RWPE1 (cell line): ENCODE measurements around the gene ERGIC1.
"Not testable (repeated sequence)": the region's sequence is repeated elsewhere in the genome, so short reads cannot be mapped to it uniquely, and the experiment has no call there.

Experiments
- CTCF ChIA-PET: fragments of 350-600 bp; sonication (Branson Sonifier 250); formaldehyde crosslinking; extraction: SDS; loops from one replicate; lab custom pipeline; 2021; lab: Yijun Ruan, JAX
- POLR2A ChIA-PET: fragments of 400-600 bp; formaldehyde crosslinking; extraction: SDS; loops from one replicate; lab custom pipeline; 2020; ENCODE audit warnings: antibody characterized with exemption; ENCODE audit not compliant: low non-redundant PET; lab: Yijun Ruan, JAX
- DNase-seq: peaks from one replicate; pipeline ENCODE4 v3.0.0; 2012; ENCODE audit warnings: low spot score
- H3K27ac ChIP-seq: fragments of 450-650 bp; 2 replicates; pipeline ENCODE4 v1.5.1; 2017
- CTCF ChIP-seq: fragments of 450-650 bp; conservative IDR thresholded peaks from 2 replicates; pipeline ENCODE4 v1.5.1; 2017; ENCODE audit warnings: low read depth, mild to moderate bottlenecking

Gene ERGIC1

DNA sequence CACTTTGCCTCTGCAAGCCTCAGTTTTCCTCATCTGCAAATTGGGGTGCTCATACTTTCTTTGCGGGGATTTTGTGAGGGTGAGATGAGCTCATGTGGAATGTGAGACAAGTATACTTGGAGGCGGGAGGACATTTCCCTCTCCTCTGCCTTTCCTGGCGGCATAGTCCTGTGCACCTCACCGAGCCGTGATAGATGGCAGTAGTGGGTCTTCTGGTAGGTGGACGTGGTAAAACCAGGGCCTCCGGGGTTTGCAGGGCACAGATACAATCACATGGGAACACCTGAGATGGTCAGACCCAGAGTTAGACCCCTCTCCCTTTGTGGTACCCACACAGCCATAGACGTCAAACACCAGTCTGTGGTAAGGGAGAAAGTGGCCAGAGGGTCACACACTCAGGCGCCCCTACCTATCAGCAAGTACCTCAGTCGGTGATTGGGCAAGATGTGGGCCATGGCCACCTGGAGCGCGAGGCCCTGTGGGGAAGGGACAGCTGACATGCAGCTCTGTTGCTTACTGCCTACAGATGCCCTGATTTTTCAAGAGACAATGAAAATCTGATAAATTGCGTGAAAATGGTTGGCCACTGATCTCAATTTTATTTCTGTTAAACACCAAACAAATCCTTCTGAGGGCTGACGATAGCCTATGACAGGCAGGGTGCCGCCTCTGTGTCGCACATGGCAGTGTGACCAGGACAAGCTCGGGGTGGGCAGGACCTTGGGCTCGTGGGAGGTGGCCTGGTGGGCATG, 9.9 kb downstream of the ERGIC1 start:
- DNase-seq, result no peak
- H3K27ac ChIP-seq, result peak overlapping the region; percentile 19
- TF ChIP-seq CTCF, result no peak
- POLR2A ChIA-PET, result no interaction called here
- CTCF ChIA-PET, result interaction anchor here (0.9 kb wide), 1 partner anchor 72 kb away, joined by 3 read pairs; no protein-coding TSS in a partner anchor

DNA sequence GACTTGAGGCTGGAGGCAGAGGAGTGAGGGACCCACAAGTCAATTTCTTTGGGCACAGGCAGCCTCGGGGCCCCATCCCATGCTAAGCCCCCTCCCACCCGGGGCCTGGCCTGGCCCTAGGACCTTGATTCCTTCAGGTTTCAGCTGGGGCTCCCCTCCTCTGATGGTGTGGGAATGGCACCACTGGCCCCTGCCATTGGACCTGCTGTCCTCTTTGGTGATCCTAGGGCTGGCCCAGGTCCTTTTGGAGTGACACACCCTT, 10.5 kb downstream of the ERGIC1 start:
- no peak for DNase-seq
- peak overlapping the region; percentile 19 for H3K27ac ChIP-seq
- CTCF ChIA-PET, result interaction anchor here (0.9 kb wide), 1 partner anchor 72 kb away, joined by 3 read pairs; no protein-coding TSS in a partner anchor
- POLR2A ChIA-PET, result no interaction called here
- no peak for TF ChIP-seq CTCF

GRCh38 chr5:172845154-172845553, 11.1 kb downstream of the ERGIC1 start:
- POLR2A ChIA-PET, result no interaction called here
- DNase-seq, result no peak
- CTCF ChIA-PET, result interaction anchor here (0.9 kb wide), 1 partner anchor 73 kb away, joined by 3 read pairs; no protein-coding TSS in a partner anchor
- peak overlapping the region; percentile 19 for H3K27ac ChIP-seq
- no peak for TF ChIP-seq CTCF

DNA sequence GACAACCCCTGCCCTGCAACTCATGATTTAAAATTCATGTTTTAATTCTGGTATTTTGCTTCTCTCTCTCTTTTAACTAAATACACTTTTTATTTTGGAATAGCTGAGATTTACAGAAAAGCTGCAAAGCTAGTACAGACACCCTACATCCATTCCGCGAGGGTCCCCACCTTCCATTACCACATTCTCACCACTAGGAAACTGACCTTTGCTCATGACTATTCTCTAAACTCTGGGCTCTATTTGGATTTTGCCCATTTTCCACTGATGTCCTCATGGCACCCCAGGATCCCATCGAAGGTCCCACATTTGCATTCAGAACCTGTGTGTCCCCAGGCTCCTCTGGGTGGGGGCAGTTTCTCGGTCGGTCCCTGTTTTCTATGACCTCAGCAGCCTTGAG, 11.5 kb downstream of the ERGIC1 start:
- ChIA-PET POLR2A (no interaction called here), CTCF (no interaction called here)
- no peak for DNase-seq
- TF ChIP-seq CTCF, result no peak
- H3K27ac ChIP-seq, result peak overlapping the region; percentile 19

DNA sequence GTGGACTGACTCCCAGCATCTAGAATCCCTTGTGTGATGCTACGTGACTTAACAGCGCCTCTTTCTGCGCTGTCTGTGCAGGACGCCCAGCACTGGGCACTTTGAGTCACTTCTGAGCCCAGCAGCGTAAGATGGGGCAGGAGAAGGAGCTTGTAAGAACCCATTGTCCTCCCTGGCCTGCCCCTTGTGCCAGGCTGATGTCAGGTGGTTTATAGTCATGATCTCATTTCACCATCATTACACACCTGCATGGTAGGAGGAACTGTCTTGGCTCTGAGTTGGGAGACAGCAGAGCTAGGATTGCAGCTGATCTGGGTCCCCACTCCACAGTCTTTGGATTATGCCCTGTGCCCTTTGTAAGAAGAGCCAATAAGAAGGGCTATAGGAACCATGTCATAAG, 12.2 kb downstream of the ERGIC1 start:
- TF ChIP-seq CTCF, result no peak
- POLR2A ChIA-PET, result no interaction called here
- CTCF ChIA-PET, result no interaction called here
- H3K27ac ChIP-seq, result peak overlapping the region; percentile 19
- no peak for DNase-seq

GRCh38 chr5:172846677-172847076, 12.6 kb downstream of the ERGIC1 start:
- TF ChIP-seq CTCF, result no peak
- POLR2A ChIA-PET, result no interaction called here
- no peak for DNase-seq
- CTCF ChIA-PET, result no interaction called here
- H3K27ac ChIP-seq, result peak overlapping the region; percentile 40

DNA sequence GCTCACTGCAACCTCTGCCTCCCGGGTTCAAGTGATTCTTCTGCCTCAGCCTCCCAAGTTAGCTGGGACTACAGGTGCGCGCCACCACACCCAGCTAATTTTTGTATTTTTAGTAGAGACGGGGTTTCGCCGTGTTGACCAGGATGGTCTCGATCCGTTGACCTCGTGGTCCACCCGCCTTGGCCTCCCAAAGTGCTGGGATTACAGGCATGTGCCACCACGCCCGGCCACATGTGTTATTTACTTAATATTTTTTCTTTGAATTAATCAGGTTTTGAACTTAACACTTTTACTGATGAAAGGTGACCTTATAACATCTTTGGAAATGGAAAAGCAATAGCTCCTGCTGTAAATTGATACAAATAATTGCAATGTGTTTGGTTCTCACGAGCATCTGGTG, 13.5 kb downstream of the ERGIC1 start:
- H3K27ac ChIP-seq, result peak overlapping the region; percentile 40
- CTCF ChIA-PET, result interaction anchor here (0.6 to 0.7 kb wide), 2 partner anchors 131 to 1936 kb away, joined by 3 read pairs; no protein-coding TSS in a partner anchor
- DNase-seq, POLR2A ChIA-PET: not testable (repeated sequence)
